ENCODE results near the gene TLX3.

GRCh38 chr5:171275841-171276544, 33.1 kb upstream of the TLX3 start:
- TF ChIP-seq CTCF (conservative IDR thresholded peaks at IDR 0.05) = no peak
- TF ChIP-seq EZH2 (IDR thresholded peaks at IDR 0.05; ENCODE audit: low read depth) = no peak
